Lower leg skin (tissue), 4 donors: ENCODE data around the gene MPST. TPM values are rescaled to one million over a fixed set of nuclear protein-coding genes. Genes with fewer than 3 reads are reported as not detected.

Experiments used
- DNase-seq, 2 donors: peaks; one replicate each; pipeline ENCODE4 v3.0.0-alpha.2; 2019; ENCODE audit warnings: low spot score in 2 of 2
- H3K4me3 ChIP-seq: fragments of 200-600 bp; sonication (generic); 2 replicates; pipeline ENCODE4 v1.5.1; 2017; ENCODE audit warnings: mild to moderate bottlenecking, low read depth; ENCODE audit not compliant: poor library complexity, severe bottlenecking
- CTCF ChIP-seq, 3 donors: fragments of 450-650 bp; IDR thresholded peaks; one replicate each; pipeline ENCODE4 v1.5.1; 2016; ENCODE audit warnings: antibody characterized with exemption in 3 of 3, mild to moderate bottlenecking in 3 of 3, moderate library complexity in 2 of 3
- POLR2A ChIP-seq, 2 donors: fragments of 450-650 bp; IDR thresholded peaks; one replicate each; pipeline ENCODE4 v1.6.1; 2016 to 2017; ENCODE audit warnings: antibody characterized with exemption in 2 of 2, mild to moderate bottlenecking in 1 of 2, moderate library complexity in 1 of 2
- WGBS, 2 donors: methylation state at CpG; one replicate each; pipeline ENCODE4 v1.1.5; 2018; 5-methylcytosine and 5-hydroxymethylcytosine counted together
- intact Hi-C: fragments of 100-400 bp; cut with DNase I; formaldehyde crosslinking; loops from one replicate; pipeline ENCODE4 v1.15.0; 2023; ENCODE audit warnings: low total_unique reads
- total RNA-seq, 4 donors: library from RNA; depleted of rRNA; stranded (reverse); fragments of >200 nt; gene quantifications; one replicate each; pipeline ENCODE4 v1.1.0, GENCODE V29; 2016

Gene MPST
- total RNA-seq, 4 donors from 2014 or later = 225 to 336 (median 276) TPM

- no peak overlapping the region for H3K4me3 ChIP-seq
- no peak for DNase-seq
- WGBS, 2 donors = 86% methylated on average over 7 to 9 of the region's 9 CpGs
- intact Hi-C loops = no loop called here
- no peak for TF ChIP-seq POLR2A (IDR thresholded peaks at IDR 0.05)
- no peak for TF ChIP-seq CTCF (IDR thresholded peaks at IDR 0.05)
Measured at GRCh38 chr22:37057226-37057625, 37.7 kb downstream of the MPST start.

- 92 to 95% methylated on average over 12 of the region's 12 CpGs for WGBS, 2 donors
- TF ChIP-seq POLR2A (IDR thresholded peaks at IDR 0.05) (no peak), CTCF (IDR thresholded peaks at IDR 0.05) (no peak)
- intact Hi-C loops = no loop called here
- DNase-seq = no peak
- H3K4me3 ChIP-seq = no peak overlapping the region
Measured at GRCh38 chr22:37057796-37058510, 38.4 kb downstream of the MPST start.

GRCh38 chr22:37058917-37059701 lies 39.6 kb downstream of the MPST start:
- intact Hi-C loops = no loop called here
- no peak overlapping the region for H3K4me3 ChIP-seq
- 89 to 91% methylated on average over 28 of the region's 28 CpGs for WGBS, 2 donors
- TF ChIP-seq POLR2A (IDR thresholded peaks at IDR 0.05) (no peak), CTCF (IDR thresholded peaks at IDR 0.05) (no peak)
- no peak for DNase-seq

- intact Hi-C loops = no loop called here
- no peak overlapping the region for H3K4me3 ChIP-seq
- TF ChIP-seq CTCF (IDR thresholded peaks at IDR 0.05) = no peak
- no peak for TF ChIP-seq POLR2A (IDR thresholded peaks at IDR 0.05)
- DNase-seq = no peak
- WGBS, 2 donors = 65 to 85% methylated on average over 6 to 9 of the region's 9 CpGs
Measured at GRCh38 chr22:37059876-37060449, 40.4 kb downstream of the MPST start.

- DNase-seq = no peak
- 75 to 82% methylated on average over 28 of the region's 28 CpGs for WGBS, 2 donors
- intact Hi-C loops = no loop called here
- H3K4me3 ChIP-seq = no peak overlapping the region
- no peak for TF ChIP-seq CTCF (IDR thresholded peaks at IDR 0.05)
- no peak for TF ChIP-seq POLR2A (IDR thresholded peaks at IDR 0.05)
Measured at GRCh38 chr22:37060801-37061610, 41.5 kb downstream of the MPST start.
